Measurements from ENCODE around the gene ASPSCR1.

The ASPSCR1 gene

GRCh38 chr17:82060001-82060380, 82.6 kb downstream of the ASPSCR1 start:
- no peak for FAIRE-seq

GRCh38 chr17:82060614-82061013, 83.2 kb downstream of the ASPSCR1 start:
- no peak for FAIRE-seq

- FAIRE-seq = no peak
Observed at GRCh38 chr17:82061047-82061925, 83.9 kb downstream of the ASPSCR1 start.

GRCh38 chr17:82062076-82062983, 84.9 kb downstream of the ASPSCR1 start:
- no peak for FAIRE-seq

- no peak for FAIRE-seq
Observed at GRCh38 chr17:82062984-82063368, 85.5 kb downstream of the ASPSCR1 start.

- no peak for FAIRE-seq
Observed at GRCh38 chr17:82063424-82064415, 86.3 kb downstream of the ASPSCR1 start.

GRCh38 chr17:82064433-82065192, 87.2 kb downstream of the ASPSCR1 start:
- no peak for FAIRE-seq

- FAIRE-seq = no peak
Observed at GRCh38 chr17:82065193-82065637, 87.8 kb downstream of the ASPSCR1 start.

GRCh38 chr17:82065638-82066303, 88.3 kb downstream of the ASPSCR1 start, which contains the start of gene DUS1L:
Gene DUS1L (minus strand): TSS chr17:82065804. CDS start chr17:82065059, 745 bp downstream.
- FAIRE-seq = no peak
